Measurements from ENCODE around the gene NTNG1. TPM values are rescaled to one million over a fixed set of nuclear protein-coding genes. Genes with fewer than 3 reads are reported as not detected.

Gene NTNG1
- total and polyA plus RNA-seq, 5 donors from 2014 or later = not detected

- Histone ChIP-seq H3K27ac (ENCODE audit: insufficient read depth, low read length, poor library complexity, severe bottlenecking) (no peak overlapping the region), H3K36me3 (ENCODE audit: control insufficient read depth, insufficient read depth, low read length) (no peaks in the 10 kb centered on the region), H3K4me3 (ENCODE audit: low read depth, low read length) (no peak overlapping the region), H3K9me3 (ENCODE audit: control insufficient read depth in 2 of 2, low read length in 2 of 2) (no peaks in the 10 kb centered on the region), H3K27me3 (ENCODE audit: control insufficient read depth, insufficient read depth, low read length) (no peaks in the 10 kb centered on the region), H3K4me1 (ENCODE audit: control insufficient read depth, insufficient read depth, low read length, poor library complexity, severe bottlenecking) (no peaks in the 10 kb centered on the region)
- Mint-ChIP-seq H3K4me3 (no peak overlapping the region), H3K27ac (no peak overlapping the region), H3K9me3 (peaks cover 0 to 1% (median 0%) of the 10 kb centered on the region in 7 donors), H3K27me3 (no peaks in the 10 kb centered on the region), H3K4me1 (no peaks in the 10 kb centered on the region), H3K36me3 (no peaks in the 10 kb centered on the region)
- DNase-seq (no peak), ATAC-seq (ENCODE audit: low read depth in 2 of 2) (no peak)
Observed at GRCh38 chr1:107318932-107319331, 178.1 kb downstream of the NTNG1 start.

GRCh38 chr1:107323784-107324183 is 182.9 kb downstream of the NTNG1 start:
- Histone ChIP-seq H3K4me3 (ENCODE audit: low read depth, low read length) (no peak overlapping the region), H3K27ac (ENCODE audit: insufficient read depth, low read length, poor library complexity, severe bottlenecking) (no peak overlapping the region), H3K4me1 (ENCODE audit: control insufficient read depth, insufficient read depth, low read length, poor library complexity, severe bottlenecking) (no peaks in the 10 kb centered on the region), H3K9me3 (ENCODE audit: control insufficient read depth in 2 of 2, low read length in 2 of 2) (no peaks in the 10 kb centered on the region), H3K27me3 (ENCODE audit: control insufficient read depth, insufficient read depth, low read length) (no peaks in the 10 kb centered on the region), H3K36me3 (ENCODE audit: control insufficient read depth, insufficient read depth, low read length) (no peaks in the 10 kb centered on the region)
- no peaks in the 10 kb centered on the region for H3K4me1 Mint-ChIP-seq
- H3K36me3 Mint-ChIP-seq = no peaks in the 10 kb centered on the region
- ATAC-seq (ENCODE audit: low read depth in 2 of 2) = no peak
- no peaks in the 10 kb centered on the region for H3K27me3 Mint-ChIP-seq
- no peaks in the 10 kb centered on the region for H3K9me3 Mint-ChIP-seq
- no peak overlapping the region for H3K4me3 Mint-ChIP-seq
- no peak overlapping the region for H3K27ac Mint-ChIP-seq
- DNase-seq = no peak

- no peak overlapping the region for H3K4me3 ChIP-seq (ENCODE audit: low read depth, low read length)
- no peaks in the 10 kb centered on the region for H3K27me3 ChIP-seq (ENCODE audit: control insufficient read depth, insufficient read depth, low read length)
- Mint-ChIP-seq H3K36me3 (no peaks in the 10 kb centered on the region), H3K27ac (no peak overlapping the region), H3K27me3 (peaks cover 8% of the 10 kb centered on the region), H3K4me3 (no peak overlapping the region), H3K9me3 (no peaks in the 10 kb centered on the region), H3K4me1 (no peaks in the 10 kb centered on the region)
- ATAC-seq (ENCODE audit: low read depth in 2 of 2) = no peak
- no peak for DNase-seq
- no peak overlapping the region for H3K27ac ChIP-seq (ENCODE audit: insufficient read depth, low read length, poor library complexity, severe bottlenecking)
- H3K4me1 ChIP-seq (ENCODE audit: control insufficient read depth, insufficient read depth, low read length, poor library complexity, severe bottlenecking) = no peaks in the 10 kb centered on the region
- no peaks in the 10 kb centered on the region for H3K9me3 ChIP-seq (ENCODE audit: control insufficient read depth in 2 of 2, low read length in 2 of 2)
- no peaks in the 10 kb centered on the region for H3K36me3 ChIP-seq (ENCODE audit: control insufficient read depth, insufficient read depth, low read length)
Observed at GRCh38 chr1:107326824-107327445, 186.1 kb downstream of the NTNG1 start.

GRCh38 chr1:107327446-107327845 is 186.6 kb downstream of the NTNG1 start:
- H3K27me3 ChIP-seq (ENCODE audit: control insufficient read depth, insufficient read depth, low read length) = no peaks in the 10 kb centered on the region

GRCh38 chr1:107328087-107328486 is 187.2 kb downstream of the NTNG1 start:
- H3K9me3 ChIP-seq (ENCODE audit: control insufficient read depth in 2 of 2, low read length in 2 of 2) = no peaks in the 10 kb centered on the region
- no peaks in the 10 kb centered on the region for H3K9me3 Mint-ChIP-seq
- DNase-seq = no peak
- no peaks in the 10 kb centered on the region for H3K4me1 ChIP-seq (ENCODE audit: control insufficient read depth, insufficient read depth, low read length, poor library complexity, severe bottlenecking)
- H3K36me3 ChIP-seq (ENCODE audit: control insufficient read depth, insufficient read depth, low read length) = no peaks in the 10 kb centered on the region
- H3K27me3 Mint-ChIP-seq = peaks cover 8% of the 10 kb centered on the region
- no peak overlapping the region for H3K27ac Mint-ChIP-seq
- H3K4me3 Mint-ChIP-seq = no peak overlapping the region
- no peaks in the 10 kb centered on the region for H3K27me3 ChIP-seq (ENCODE audit: control insufficient read depth, insufficient read depth, low read length)
- H3K4me1 Mint-ChIP-seq = no peaks in the 10 kb centered on the region
- H3K27ac ChIP-seq (ENCODE audit: insufficient read depth, low read length, poor library complexity, severe bottlenecking) = no peak overlapping the region
- no peak overlapping the region for H3K4me3 ChIP-seq (ENCODE audit: low read depth, low read length)
- ATAC-seq (ENCODE audit: low read depth in 2 of 2) = no peak
- H3K36me3 Mint-ChIP-seq = no peaks in the 10 kb centered on the region

More at GRCh38 chr1:107327446-107327845, 186.6 kb downstream of the NTNG1 start:
- Mint-ChIP-seq H3K9me3 (no peaks in the 10 kb centered on the region), H3K4me1 (no peaks in the 10 kb centered on the region), H3K36me3 (no peaks in the 10 kb centered on the region), H3K27ac (no peak overlapping the region), H3K4me3 (no peak overlapping the region), H3K27me3 (peaks cover 8% of the 10 kb centered on the region)
- no peak for DNase-seq
- H3K9me3 ChIP-seq (ENCODE audit: control insufficient read depth in 2 of 2, low read length in 2 of 2) = no peaks in the 10 kb centered on the region
- no peaks in the 10 kb centered on the region for H3K4me1 ChIP-seq (ENCODE audit: control insufficient read depth, insufficient read depth, low read length, poor library complexity, severe bottlenecking)
- H3K4me3 ChIP-seq (ENCODE audit: low read depth, low read length) = no peak overlapping the region
- no peak overlapping the region for H3K27ac ChIP-seq (ENCODE audit: insufficient read depth, low read length, poor library complexity, severe bottlenecking)
- no peaks in the 10 kb centered on the region for H3K36me3 ChIP-seq (ENCODE audit: control insufficient read depth, insufficient read depth, low read length)
- no peak for ATAC-seq (ENCODE audit: low read depth in 2 of 2)

GRCh38 chr1:107339775-107340174 is 198.9 kb downstream of the NTNG1 start:
- Mint-ChIP-seq H3K27me3 (no peaks in the 10 kb centered on the region), H3K4me1 (no peaks in the 10 kb centered on the region), H3K36me3 (no peaks in the 10 kb centered on the region), H3K27ac (no peak overlapping the region), H3K4me3 (no peak overlapping the region), H3K9me3 (peaks cover 0 to 2% (median 0%) of the 10 kb centered on the region in 7 donors)
- Histone ChIP-seq H3K27ac (ENCODE audit: insufficient read depth, low read length, poor library complexity, severe bottlenecking) (no peak overlapping the region), H3K9me3 (ENCODE audit: control insufficient read depth in 2 of 2, low read length in 2 of 2) (no peaks in the 10 kb centered on the region), H3K27me3 (ENCODE audit: control insufficient read depth, insufficient read depth, low read length) (no peaks in the 10 kb centered on the region), H3K4me3 (ENCODE audit: low read depth, low read length) (no peak overlapping the region), H3K36me3 (ENCODE audit: control insufficient read depth, insufficient read depth, low read length) (no peaks in the 10 kb centered on the region), H3K4me1 (ENCODE audit: control insufficient read depth, insufficient read depth, low read length, poor library complexity, severe bottlenecking) (no peaks in the 10 kb centered on the region)
- DNase-seq (no peak), ATAC-seq (ENCODE audit: low read depth in 2 of 2) (no peak)

GRCh38 chr1:107342316-107342715 is 201.5 kb downstream of the NTNG1 start:
- Mint-ChIP-seq H3K4me3 (no peak overlapping the region), H3K36me3 (no peaks in the 10 kb centered on the region), H3K4me1 (no peaks in the 10 kb centered on the region), H3K27me3 (no peaks in the 10 kb centered on the region), H3K9me3 (no peaks in the 10 kb centered on the region), H3K27ac (no peak overlapping the region)
- Histone ChIP-seq H3K9me3 (ENCODE audit: control insufficient read depth in 2 of 2, low read length in 2 of 2) (no peaks in the 10 kb centered on the region), H3K27ac (ENCODE audit: insufficient read depth, low read length, poor library complexity, severe bottlenecking) (no peak overlapping the region), H3K4me3 (ENCODE audit: low read depth, low read length) (no peak overlapping the region), H3K27me3 (ENCODE audit: control insufficient read depth, insufficient read depth, low read length) (no peaks in the 10 kb centered on the region), H3K4me1 (ENCODE audit: control insufficient read depth, insufficient read depth, low read length, poor library complexity, severe bottlenecking) (no peaks in the 10 kb centered on the region), H3K36me3 (ENCODE audit: control insufficient read depth, insufficient read depth, low read length) (no peaks in the 10 kb centered on the region)
- ATAC-seq (ENCODE audit: low read depth in 2 of 2) = no peak
- no peak for DNase-seq

GRCh38 chr1:107342768-107343167 is 201.9 kb downstream of the NTNG1 start:
- H3K27me3 Mint-ChIP-seq = no peaks in the 10 kb centered on the region
- ATAC-seq (ENCODE audit: low read depth in 2 of 2) = no peak
- Histone ChIP-seq H3K4me1 (ENCODE audit: control insufficient read depth, insufficient read depth, low read length, poor library complexity, severe bottlenecking) (no peaks in the 10 kb centered on the region), H3K27ac (ENCODE audit: insufficient read depth, low read length, poor library complexity, severe bottlenecking) (no peak overlapping the region), H3K4me3 (ENCODE audit: low read depth, low read length) (no peak overlapping the region), H3K9me3 (ENCODE audit: control insufficient read depth in 2 of 2, low read length in 2 of 2) (no peaks in the 10 kb centered on the region), H3K27me3 (ENCODE audit: control insufficient read depth, insufficient read depth, low read length) (no peaks in the 10 kb centered on the region), H3K36me3 (ENCODE audit: control insufficient read depth, insufficient read depth, low read length) (no peaks in the 10 kb centered on the region)
- H3K27ac Mint-ChIP-seq = no peak overlapping the region
- peaks cover 0 to 1% (median 0%) of the 10 kb centered on the region in 7 donors for H3K9me3 Mint-ChIP-seq
- H3K4me3 Mint-ChIP-seq = no peak overlapping the region
- no peak for DNase-seq
- no peaks in the 10 kb centered on the region for H3K36me3 Mint-ChIP-seq
- H3K4me1 Mint-ChIP-seq = no peaks in the 10 kb centered on the region
